Spleen (tissue), 7 donors: ENCODE data around the gene SPOP.

Experiments used
- POLR2A ChIP-seq, 3 donors: fragments of 450-650 bp; IDR thresholded peaks; one replicate each; pipeline ENCODE4 v1.5.1; 2017; ENCODE audit warnings: antibody characterized with exemption in 3 of 3, mild to moderate bottlenecking in 1 of 3
- POLR2AphosphoS5 ChIP-seq, 3 donors: sonication (generic); formaldehyde crosslinking; IDR thresholded peaks; one replicate each; pipeline ENCODE4 v1.5.1; 2017; ENCODE audit warnings: antibody characterized with exemption in 3 of 3
- TF ChIP-seq, protein P1 (sequence below), 11 experiments: fragments of 200-600 bp in 7 of 11; fragments of 450-650 bp in 4 of 11; sonication (generic) in 4 of 11; IDR thresholded peaks in 8 of 11; conservative IDR thresholded peaks in 3 of 11; 1 replicate in 7 of 11; 2 replicates in 4 of 11; pipeline versions ENCODE4 v1.4.0 to v1.8.0; 2016 to 2021; ENCODE audit warnings: antibody characterized with exemption in 11 of 11, inconsistent platforms in 4 of 11, mild to moderate bottlenecking in 1 of 11
- donor health status: DM: no; HTN: no; CAD: no; lungs with moderate emphysema.
- donor health status: DM: no; HTN: no; CAD: no.
- donor health status: DM: no; HTN: no; CAD: no.

DNA sequence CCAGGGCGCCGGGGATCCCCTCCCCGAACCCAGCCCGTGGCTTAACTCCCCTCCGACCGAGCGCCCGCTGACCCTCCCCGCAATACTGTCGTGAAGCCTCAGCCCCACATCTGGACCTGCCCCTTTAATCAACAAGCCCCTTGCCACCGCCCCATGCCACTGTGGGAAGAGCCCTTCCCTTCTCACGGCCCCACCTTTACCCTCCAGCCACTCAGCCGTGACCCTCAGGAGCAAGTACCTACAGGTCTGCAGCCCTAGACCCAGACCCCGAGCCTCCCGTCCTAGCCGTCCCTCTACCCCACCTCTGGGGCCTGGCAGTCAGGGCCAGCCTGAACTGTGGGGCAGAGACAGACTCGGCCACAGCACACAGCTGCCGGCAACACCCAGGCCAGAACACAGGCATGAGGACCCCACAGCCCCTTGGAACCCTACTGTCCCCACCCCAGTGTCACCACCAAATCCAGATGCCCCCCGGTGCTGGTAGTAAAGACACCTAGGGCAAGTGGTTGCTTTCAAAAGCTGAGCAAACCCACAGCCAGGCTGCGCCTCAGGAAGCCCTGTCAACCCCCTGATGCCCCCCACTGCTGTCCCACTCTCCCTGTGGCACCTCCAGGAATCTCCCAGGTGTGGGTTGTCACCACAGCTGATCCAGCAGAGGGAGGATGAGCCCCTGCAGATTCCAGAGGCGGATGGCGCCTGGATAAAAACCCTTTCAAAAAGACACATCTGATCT, 100.8 kb downstream of the SPOP start:
- TF ChIP-seq, protein P1, sequence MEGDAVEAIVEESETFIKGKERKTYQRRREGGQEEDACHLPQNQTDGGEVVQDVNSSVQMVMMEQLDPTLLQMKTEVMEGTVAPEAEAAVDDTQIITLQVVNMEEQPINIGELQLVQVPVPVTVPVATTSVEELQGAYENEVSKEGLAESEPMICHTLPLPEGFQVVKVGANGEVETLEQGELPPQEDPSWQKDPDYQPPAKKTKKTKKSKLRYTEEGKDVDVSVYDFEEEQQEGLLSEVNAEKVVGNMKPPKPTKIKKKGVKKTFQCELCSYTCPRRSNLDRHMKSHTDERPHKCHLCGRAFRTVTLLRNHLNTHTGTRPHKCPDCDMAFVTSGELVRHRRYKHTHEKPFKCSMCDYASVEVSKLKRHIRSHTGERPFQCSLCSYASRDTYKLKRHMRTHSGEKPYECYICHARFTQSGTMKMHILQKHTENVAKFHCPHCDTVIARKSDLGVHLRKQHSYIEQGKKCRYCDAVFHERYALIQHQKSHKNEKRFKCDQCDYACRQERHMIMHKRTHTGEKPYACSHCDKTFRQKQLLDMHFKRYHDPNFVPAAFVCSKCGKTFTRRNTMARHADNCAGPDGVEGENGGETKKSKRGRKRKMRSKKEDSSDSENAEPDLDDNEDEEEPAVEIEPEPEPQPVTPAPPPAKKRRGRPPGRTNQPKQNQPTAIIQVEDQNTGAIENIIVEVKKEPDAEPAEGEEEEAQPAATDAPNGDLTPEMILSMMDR (IDR thresholded peaks at IDR 0.05 in 8 of 11, conservative IDR thresholded peaks at IDR 0.05 in 3 of 11): no peak
- TF ChIP-seq POLR2A (IDR thresholded peaks at IDR 0.05) (no peak), POLR2AphosphoS5 (IDR thresholded peaks at IDR 0.05) (no peak)
